Stimulated activated CD8-positive, alpha-beta memory T cell treated with anti-CD3 and anti-CD28 coated beads, Interleukin-7, amount 100 ng/mL, for 1 hour (primary cell): ENCODE results near the gene TNFRSF12A.

Experiments used
- DNase-seq, 2 donors: peaks; one replicate each; pipeline ENCODE4 v3.0.0-alpha.2; 2020; ENCODE audit warnings: low read depth in 2 of 2

Gene TNFRSF12A

DNA sequence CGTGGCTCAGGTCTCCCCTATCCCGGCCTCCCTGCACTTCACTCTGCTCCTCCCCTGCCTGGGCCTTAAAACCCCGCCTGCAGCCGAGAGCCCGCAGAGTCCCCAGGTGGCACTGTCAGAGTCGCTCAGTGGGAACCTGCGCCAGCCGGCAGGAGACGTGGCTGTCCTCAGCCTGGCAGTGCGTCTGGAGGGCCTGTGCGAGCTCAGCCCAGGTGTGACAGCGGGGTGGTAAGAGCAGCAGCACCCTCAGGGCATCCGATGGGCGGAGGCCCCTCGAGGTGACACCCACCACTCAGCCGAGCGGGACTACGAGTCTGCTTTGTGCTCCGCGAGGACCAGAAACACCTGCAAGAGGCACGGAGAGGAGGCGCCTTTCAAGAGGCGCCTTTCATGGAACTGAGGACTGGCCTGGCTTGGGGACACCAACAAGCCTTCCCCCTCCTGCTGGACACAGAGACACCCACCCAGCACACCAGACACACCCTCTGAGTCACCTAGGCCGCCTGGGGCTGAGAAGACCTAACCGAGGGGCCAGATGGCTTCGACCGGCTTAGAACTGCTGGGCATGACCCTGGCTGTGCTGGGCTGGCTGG is 7.2 kb upstream of the TNFRSF12A start, which contains the start of gene CLDN9:
Gene CLDN9, plus strand, starts transcription at position 96 of the 593 bp plus-strand sequence. Its CDS starts 440 bp downstream, at position 536.
- no peak for DNase-seq

DNA sequence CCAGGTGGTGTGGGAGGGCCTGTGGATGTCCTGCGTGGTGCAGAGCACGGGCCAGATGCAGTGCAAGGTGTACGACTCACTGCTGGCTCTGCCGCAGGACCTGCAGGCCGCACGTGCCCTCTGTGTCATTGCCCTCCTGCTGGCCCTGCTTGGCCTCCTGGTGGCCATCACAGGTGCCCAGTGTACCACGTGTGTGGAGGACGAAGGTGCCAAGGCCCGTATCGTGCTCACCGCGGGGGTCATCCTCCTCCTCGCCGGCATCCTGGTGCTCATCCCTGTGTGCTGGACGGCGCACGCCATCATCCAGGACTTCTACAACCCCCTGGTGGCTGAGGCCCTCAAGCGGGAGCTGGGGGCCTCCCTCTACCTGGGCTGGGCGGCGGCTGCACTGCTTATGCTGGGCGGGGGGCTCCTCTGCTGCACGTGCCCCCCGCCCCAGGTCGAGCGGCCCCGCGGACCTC is 6.6 kb upstream of the TNFRSF12A start:
- no peak for DNase-seq

DNA sequence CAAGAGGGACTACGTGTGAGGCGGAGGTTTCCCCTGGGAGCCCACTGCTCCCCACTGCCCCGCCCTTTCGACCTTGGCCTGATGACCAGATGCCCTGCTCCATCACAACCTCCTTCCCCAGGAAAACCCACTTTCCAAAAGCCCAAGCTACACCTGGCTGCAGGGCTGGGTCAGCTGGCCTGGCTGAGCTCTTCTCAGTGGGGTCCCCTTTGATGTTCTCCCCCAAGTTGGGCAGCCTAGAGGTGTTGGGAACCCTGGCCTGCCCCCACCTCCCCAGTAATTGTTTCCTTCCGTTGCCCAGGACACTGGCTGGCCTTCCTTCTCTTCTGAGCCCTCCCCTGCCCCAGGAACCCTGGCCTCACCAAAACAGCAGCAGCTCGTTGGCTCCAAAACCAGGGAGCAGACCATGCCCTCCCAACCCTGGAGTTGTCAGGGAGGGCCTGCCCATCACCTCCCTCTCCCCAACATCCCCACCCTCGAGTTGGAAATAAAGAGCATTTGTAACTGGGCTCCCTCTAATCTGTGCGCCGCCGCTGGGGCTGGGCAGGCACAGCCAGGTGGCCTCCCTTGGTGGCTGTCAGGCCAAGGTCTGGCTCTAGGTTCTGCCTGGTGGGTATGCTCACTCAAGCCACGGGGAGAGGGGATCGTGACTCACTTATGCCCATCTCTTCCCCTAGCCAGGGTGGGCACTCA is 6.0 kb upstream of the TNFRSF12A start:
- no peak for DNase-seq

DNA sequence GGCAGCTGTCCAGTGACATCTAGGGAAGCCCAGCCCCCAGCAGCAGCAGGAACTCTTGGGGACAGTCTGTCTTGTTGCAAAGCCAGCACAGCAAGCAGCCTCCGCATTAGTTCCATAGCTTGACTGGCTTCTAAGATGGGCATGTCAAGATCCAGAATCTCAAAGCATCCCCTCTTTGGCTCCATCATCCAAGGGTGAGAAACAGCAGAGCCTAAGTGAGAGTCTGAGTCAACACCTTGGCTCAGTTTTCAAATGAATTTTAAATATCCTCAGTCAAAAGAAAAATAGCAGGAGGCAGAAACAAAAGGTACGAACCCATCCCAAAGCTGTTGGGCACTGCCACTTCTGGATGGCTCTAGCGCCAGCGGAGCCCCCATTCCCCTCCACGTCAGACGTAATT is 5.2 kb upstream of the TNFRSF12A start:
- no peak for DNase-seq

DNA sequence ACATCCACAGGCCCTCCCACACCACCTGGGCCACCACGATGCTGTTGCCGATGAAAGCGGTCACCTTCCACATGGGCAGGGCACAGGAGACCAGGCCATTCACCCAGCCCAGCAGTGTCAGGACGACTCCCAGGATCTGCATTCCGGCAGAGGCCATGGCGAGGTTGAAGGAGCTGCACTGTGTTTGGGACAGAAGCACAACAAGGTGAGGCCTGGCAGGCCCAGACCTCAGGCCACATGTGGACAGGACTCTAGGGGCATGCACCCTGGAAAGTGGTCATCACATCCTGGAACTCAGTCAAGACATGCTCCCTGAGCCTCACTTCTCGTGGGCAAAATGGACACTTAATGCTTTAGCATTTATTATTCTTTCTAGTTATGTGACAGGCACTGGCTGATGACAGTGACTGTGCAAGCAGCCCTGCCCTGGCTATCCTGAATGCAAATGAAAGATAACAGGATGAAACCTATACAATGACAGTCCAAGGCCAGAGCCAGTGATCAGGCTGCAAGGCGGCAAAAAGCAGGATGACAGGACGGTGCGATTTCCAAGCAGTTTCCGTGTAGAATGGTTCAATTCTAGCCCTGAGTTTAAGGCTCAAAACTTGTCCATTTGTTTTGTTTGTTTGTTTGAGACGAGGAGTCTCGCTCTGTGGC is 4.2 kb upstream of the TNFRSF12A start:
- no peak for DNase-seq

DNA sequence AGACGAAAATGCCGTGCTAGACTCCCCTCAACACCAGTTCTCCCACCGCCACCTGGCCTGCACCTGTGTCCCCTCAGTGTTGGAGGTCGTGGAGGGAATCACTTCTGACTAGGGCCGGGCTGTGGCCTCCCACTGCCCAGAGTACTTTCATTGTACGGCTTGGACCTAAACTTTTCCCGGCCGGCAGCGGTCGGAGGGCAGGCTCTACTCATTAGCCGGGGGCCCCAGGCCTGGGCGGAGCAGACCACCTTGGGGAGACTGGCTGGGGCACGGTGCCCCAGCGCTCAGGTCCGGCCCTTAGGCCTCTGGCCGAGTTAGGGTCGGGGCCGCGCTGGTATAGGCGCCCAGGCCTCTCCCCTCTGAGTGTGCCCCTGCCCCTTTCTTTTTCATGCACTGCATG is 2.8 kb upstream of the TNFRSF12A start:
- no peak for DNase-seq

DNA sequence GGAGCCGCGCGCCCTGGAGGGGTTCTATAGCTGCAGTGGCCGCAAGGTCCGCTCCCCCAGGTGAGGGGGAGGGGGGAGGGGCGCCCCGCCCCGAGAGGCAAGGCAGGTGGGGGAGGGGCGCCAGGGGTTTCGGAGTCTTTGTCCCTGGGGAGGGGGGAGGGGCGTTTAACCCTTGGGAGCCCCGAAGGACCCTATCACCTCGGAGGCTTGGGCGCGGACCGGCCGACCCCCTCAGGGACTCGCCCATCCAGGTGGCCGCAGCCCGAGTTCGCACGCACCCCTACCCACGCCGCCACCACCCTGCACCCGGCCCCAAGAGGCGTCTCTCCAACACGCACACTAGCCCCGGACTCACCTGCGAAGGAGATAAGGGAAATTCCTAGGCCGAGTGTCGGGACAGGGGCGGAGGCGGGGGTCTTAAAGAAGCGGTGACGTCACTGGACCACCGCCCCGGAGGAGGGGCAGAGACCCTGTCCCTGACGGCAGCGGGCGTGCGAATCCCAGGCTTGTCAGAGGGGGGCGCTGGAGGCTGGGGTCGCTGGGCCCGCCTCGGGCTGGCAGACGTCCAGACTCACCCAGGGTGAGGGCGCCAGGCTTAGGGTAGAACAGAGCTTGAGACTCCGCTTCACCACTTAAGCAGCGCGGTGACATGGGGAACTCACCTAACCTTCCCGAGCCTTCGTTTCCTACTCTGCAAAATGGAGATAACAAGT is 2.2 kb upstream of the TNFRSF12A start, which contains the start of gene CLDN6:
Gene CLDN6, minus strand, starts transcription at position 390 of the 713 bp plus-strand sequence. CDS start 2,162 bp downstream, outside the sequence.
- no peak for DNase-seq

DNA sequence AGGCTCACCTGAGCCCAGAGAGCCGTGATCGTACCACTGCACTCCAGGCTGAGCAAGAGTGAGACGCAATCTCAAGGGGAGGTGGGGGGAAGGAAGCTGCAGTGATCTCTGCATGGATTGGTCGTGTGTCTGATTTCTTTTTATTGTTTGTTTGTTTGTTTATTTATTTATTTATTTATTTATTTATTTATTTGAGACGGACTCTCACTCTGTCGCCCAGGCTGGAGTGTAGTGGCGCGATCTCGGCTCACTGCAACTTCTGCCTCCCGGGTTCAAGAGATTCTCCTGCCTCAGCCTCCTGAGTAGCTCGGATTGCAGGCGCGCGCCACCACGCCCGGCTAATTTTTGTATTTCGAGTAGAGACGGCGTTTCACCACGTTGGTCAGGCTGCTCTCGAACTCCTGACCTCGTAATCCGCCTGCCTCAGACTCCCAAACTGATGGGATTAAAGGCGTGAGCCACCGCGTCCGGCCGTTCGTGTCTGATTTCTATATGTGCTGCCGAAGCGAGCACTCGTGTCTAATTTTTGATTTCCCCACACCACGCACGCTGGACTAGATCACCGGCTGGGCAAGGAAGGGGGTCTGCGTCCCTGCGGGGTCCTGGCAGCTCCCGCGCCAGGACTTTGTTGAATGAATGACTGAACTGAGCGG is 448 bp upstream of the TNFRSF12A start:
- no peak for DNase-seq

DNA sequence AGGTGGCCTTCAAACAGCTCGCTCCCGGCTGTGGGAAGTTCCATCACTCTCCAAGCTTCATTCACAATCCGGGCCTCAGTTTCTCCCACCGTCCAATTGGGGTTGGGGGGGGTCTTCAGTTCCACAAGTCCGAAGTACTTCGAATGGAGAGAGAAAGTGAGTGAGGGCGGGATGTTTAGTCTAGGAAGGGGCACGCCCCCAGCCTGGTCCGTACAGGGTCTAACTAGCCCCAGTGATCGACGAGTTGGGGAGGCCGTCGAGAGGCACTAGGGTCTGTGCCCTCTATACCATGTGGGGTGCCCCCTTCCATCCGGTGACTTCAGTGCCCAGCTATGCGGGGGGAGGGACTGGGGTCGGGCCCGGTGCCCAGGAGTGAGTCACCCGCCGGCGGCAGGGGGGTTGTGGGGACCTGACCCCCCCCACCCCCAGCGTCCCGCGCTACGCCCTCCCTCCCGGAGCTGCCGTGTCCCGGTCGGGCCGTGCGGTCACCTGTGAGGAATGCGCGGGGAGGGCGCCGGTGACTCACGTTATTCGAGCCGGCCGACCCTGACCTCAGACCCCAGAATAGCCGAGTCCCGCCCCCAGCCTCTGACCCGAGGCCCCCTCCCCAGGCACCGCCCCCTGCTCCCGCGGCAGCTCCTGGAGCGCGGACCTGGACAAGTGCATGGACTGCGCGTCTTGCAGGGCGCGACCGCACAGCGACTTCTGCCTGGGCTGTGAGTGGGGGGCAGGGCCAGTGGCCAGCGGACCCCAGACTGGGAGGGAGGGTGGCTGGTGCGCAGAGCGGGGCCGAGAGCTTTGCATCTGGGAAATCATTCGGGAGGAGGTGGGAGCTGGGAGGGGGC is 658 bp downstream of the TNFRSF12A start:
- peak; percentile 46 to 53 for DNase-seq

DNA sequence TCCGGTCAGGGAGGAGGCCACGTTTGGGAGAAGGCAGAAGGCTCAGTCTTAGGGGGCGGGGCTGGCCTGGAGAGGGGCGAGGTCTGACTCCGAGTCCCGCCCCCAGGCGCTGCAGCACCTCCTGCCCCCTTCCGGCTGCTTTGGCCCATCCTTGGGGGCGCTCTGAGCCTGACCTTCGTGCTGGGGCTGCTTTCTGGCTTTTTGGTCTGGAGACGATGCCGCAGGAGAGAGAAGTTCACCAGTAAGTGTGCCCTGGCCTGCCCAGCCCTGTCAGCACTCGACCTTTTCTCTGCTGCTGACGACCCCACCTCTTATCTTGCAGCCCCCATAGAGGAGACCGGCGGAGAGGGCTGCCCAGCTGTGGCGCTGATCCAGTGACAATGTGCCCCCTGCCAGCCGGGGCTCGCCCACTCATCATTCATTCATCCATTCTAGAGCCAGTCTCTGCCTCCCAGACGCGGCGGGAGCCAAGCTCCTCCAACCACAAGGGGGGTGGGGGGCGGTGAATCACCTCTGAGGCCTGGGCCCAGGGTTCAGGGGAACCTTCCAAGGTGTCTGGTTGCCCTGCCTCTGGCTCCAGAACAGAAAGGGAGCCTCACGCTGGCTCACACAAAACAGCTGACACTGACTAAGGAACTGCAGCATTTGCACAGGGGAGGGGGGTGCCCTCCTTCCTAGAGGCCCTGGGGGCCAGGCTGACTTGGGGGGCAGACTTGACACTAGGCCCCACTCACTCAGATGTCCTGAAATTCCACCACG is 1.5 kb downstream of the TNFRSF12A start:
- DNase-seq: peak; percentile 50 to 57

DNA sequence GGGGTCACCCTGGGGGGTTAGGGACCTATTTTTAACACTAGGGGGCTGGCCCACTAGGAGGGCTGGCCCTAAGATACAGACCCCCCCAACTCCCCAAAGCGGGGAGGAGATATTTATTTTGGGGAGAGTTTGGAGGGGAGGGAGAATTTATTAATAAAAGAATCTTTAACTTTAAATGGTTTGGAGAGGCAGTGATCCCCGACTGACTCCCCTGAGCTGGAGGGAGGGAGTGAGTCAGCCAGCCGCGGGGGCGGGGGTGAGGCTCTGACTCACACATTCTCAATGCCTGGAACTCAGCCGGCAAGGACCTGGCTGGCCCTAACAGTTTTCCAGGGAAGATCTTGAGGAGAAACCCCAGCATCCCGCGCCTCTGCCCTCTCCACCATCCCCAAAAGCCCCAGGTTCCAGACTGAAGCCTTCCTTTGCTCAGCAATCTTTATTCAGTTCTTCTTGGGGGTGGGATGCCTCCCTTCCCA is 2.1 kb downstream of the TNFRSF12A start:
- DNase-seq: peak; percentile 65 to 75

DNA sequence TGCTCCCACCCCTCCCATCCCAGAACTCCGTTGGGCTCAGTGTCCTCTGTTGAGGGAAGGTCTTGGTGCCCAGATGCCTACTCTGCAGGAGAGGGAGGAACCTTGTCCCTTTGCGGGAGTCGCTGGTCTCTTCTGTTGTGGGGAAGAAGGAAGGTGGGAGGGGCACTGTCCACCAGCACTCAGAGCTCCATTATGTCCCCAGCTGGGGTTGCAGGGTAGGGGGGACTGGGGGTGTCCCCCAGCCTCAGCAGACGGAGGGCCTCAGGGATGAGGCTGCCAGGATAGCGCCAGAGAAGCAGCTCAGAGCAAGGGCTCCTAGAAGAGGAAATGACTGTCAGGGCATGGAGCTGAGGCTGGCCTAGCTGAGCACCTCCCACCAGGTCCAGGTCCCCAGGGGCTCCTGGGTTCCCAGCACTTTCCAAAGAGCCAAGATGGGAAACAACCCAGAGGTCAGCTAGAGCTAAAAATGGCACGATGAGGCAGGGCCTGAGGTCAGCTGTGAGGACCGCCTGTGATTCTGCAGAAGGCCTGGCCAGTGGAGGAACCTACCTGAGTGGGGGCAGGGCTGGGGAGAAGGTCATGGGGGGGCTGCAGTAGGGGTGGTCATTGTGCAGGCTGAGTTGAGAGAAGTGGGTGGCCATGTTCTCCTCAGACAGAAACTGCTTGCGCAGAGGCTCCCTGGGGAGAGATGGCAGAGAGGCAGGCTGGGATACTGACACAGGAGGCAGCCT is 2.7 kb downstream of the TNFRSF12A start:
- no peak for DNase-seq

DNA sequence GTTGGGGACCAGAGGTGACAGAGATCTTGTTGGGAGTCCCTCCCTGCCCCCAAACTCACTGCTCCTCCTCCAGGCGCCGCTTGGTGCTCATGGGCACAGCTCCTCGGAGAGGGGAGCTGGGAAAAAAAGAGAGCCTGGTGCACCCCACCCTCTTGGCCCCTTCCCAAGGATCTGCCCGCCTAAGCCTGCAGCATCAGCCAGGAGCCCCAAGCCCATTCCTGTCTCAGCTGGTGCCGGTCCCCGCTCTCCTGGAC is 3.2 kb downstream of the TNFRSF12A start:
- no peak for DNase-seq

DNA sequence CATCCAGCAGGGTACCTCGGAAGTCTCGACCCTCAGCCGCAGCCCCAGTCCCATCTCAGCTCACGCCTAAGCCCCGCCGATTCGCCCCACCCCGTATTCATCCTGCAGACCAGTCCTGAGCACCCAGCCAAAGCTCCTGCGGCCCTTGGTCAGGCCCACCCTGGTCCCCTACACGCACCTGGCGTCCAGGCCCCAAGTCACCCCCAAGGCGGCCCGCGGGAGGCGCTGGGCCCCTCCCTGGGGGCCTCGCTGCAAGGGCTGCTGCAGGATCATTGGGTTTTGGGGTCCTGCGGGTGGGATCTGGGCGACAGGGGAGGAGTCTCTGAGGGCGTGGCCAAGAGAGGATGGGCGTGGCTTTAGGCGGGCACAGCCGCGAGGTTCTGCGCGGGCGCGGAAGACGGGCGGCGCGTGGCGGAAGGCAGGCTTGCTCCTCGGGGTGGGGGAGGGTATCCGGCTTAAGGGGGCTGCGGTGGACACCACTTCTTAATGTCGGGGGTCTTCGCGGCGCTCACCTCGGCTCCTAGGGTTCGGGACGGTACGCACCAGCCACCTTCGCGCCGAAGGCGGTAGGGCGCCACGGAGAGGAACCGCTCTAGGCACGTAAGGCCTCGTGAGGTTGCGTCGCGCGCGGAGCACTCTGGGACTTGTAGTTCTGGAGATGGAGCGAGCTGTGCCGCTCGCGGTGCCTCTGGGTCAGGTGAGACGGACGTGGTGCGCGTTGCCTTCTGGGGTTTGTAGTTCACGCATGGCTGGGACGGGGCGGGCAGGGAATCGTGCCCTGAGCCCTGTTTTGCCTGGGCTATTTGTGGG is 3.7 kb downstream of the TNFRSF12A start, which contains the start of the genes HCFC1R1 and THOC6:
Gene HCFC1R1, minus strand, starts transcription at position 274 of the 810 bp plus-strand sequence. Its CDS starts 1 bp downstream, at position 273.
Gene THOC6, plus strand, starts transcription at position 367 of the 810 bp plus-strand sequence. Its CDS starts 292 bp downstream, at position 659.
- peak; percentile 84 to 86 for DNase-seq

DNA sequence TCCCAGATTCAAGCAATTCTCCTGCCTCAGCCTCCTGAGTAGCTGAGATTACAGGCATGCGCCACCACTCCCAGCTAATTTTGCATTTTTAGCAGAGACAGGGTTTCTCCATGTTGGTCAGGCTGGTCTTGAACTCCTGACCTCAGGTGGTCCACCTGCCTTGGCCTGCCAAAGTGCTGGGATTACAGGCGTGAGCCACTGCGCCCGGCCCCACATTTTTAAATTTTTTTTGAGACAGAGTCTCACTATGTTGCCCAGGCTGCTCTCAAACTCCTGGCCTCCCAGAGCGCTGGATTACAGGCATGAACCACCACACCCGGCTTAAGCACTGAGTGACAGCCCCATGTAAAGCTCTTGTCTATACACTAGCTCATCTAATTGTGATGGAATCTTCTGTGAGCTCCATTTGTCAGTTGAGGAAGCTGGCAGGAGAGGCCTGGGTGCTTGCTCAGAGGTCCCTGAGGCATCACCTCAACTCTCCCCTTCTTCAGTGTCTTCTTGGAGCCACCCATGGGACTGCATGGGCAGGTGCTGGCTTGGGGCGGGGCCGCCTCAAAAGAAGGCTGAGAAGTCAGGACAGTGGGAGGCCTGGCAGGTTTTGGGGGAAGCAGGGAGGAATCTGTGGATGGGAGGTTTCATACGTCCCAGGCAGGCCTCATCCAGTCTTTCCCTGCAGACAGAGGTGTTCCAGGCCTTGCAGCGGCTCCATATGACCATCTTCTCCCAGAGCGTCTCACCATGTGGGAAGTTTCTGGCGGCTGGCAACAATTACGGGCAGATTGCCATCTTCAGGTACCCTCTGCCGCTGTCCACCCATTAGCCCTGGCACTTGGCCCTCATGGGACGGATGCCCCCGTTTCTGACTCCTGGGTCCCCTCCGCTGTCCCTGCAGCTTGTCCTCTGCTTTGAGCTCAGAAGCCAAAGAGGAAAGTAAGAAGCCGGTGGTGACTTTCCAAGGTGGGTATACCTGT is 5.1 kb downstream of the TNFRSF12A start:
- no peak for DNase-seq

DNA sequence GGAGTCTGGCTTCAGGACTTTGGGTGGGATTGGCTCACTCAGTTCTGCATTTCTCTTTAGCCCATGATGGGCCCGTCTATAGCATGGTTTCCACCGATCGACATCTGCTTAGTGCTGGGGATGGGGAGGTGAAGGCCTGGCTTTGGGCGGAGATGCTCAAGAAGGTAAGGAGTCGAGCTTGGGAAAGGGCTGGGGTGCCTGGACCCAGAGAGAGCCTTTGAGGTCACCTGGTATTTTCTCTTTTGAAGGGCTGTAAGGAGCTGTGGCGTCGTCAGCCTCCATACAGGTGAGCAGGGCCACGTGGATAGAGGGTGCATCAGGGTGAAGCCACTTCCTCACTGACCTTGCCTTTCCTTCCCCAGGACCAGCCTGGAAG is 5.8 kb downstream of the TNFRSF12A start:
- DNase-seq: no peak
